Adipocyte (in vitro differentiated cells): Measurements from ENCODE around the gene LRMDA.

Experiments
- DNase-seq: peaks from one replicate; pipeline ENCODE4 v3.0.0-alpha.2; 2015; ENCODE audit warnings: low read depth
- H3K27me3 ChIP-seq: replicated peaks from 2 replicates; pipeline ENCODE4 v1.7.0; 2013; ENCODE audit warnings: mild to moderate bottlenecking, low read length, moderate library complexity; ENCODE audit not compliant: control insufficient read depth, insufficient read depth
- H3K36me3 ChIP-seq: 2 replicates; pipeline ENCODE4 v1.7.0; 2013; ENCODE audit warnings: low read length, mild to moderate bottlenecking, moderate library complexity; ENCODE audit not compliant: control insufficient read depth, insufficient read depth, severe bottlenecking
- H3K4me1 ChIP-seq: 2 replicates; pipeline ENCODE4 v1.7.0; 2013; ENCODE audit warnings: mild to moderate bottlenecking, low read length, moderate library complexity; ENCODE audit not compliant: control insufficient read depth, insufficient read depth
- H3K4me3 ChIP-seq: 2 replicates; pipeline ENCODE4 v1.7.0; 2013; ENCODE audit warnings: mild to moderate bottlenecking, low read length, moderate library complexity
- H3K9ac ChIP-seq: 2 replicates; pipeline ENCODE4 v1.7.0; 2013; ENCODE audit warnings: mild to moderate bottlenecking, low read length, moderate library complexity
- H3K9me3 ChIP-seq: 2 replicates; pipeline ENCODE4 v1.7.0; 2013; ENCODE audit warnings: mild to moderate bottlenecking, low read length, moderate library complexity; ENCODE audit not compliant: control insufficient read depth

The LRMDA gene

DNA sequence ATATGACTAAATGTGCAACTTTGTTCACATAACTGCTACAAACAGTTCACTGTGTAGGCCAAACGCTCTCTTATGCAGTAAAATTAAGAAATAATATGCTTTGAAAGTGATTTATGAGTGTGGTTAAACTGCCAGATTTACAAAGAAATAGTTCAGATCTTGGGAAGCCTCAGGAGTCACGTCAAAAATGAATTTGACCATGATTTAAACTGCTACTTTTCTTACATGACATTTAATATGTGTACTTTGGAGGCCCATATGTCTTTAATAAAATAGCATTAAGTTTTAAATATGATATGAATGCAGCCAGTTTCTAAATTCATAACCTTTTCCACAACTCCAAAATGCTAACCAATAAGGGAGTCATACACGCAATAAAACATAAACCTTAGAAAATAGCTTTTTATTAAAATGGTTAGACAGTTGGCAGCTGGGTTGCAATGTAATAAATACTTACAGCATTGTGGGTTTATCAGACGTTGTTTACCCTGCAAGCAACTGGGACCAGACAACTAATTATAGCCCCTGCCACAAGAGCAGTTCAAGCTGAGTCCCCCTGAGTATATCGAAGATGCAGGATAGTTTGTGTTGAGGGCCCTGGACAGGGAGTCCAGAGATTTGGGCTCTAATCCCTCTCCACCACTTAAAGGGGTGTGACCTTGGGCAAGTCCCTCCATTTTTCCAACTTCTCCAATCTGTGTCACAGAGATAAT lies 640.4 kb downstream of the LRMDA start:
- Histone ChIP-seq H3K9ac (peak overlapping the region; percentile 47), H3K4me1 (peaks cover 40% of the 10 kb centered on the region), H3K36me3 (no peaks in the 10 kb centered on the region), H3K27me3 (no peaks in the 10 kb centered on the region), H3K9me3 (peaks cover 19% of the 10 kb centered on the region), H3K4me3 (no peak overlapping the region)
- peak; percentile 78 for DNase-seq

DNA sequence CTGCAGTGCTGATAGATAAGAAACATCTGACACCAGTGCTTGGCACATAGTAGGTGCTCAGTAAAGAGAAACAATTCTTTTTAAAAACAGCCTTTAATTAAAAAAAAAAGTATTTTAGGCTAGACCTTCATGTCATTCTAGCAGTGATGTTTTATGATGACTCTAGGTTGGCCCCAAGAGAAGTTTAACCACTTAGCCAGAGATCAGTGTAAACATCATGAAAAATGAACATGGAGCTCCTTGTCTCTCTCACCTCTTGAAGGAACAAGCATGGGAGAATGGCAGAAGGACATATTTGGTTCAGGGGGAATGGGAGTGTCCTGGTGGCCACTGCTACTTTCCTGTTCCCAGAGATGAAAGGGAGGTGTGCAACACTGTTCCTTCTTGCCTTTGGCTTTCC lies 641.0 kb downstream of the LRMDA start:
- H3K36me3 ChIP-seq: no peaks in the 10 kb centered on the region
- no peaks in the 10 kb centered on the region for H3K27me3 ChIP-seq
- H3K4me3 ChIP-seq: no peak overlapping the region
- peaks cover 40% of the 10 kb centered on the region for H3K4me1 ChIP-seq
- peak overlapping the region; percentile 34 for H3K9ac ChIP-seq
- peaks cover 16% of the 10 kb centered on the region for H3K9me3 ChIP-seq
- no peak for DNase-seq

DNA sequence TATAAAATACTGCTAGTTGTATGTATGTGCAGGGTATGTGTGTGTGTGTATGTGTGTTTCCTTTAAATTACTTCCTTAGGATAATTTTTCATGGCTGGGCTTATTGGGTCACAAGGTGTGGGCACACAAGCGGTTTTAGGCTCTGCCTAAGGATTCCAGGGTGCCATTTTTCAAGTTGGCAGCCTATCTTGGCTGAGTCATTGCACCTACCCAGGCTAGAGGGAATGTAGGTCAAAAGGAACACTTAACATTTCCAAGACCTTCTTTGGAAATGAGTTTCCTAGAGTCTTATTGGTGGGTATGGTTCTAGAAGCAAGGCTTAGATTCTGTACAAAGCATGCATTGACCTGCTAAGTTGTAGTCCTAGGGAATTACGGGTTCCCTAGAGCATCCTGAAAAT lies 642.1 kb downstream of the LRMDA start:
- peaks cover 4% of the 10 kb centered on the region for H3K9me3 ChIP-seq
- no peak overlapping the region for H3K4me3 ChIP-seq
- H3K9ac ChIP-seq: no peak overlapping the region
- H3K4me1 ChIP-seq: peaks cover 40% of the 10 kb centered on the region
- H3K27me3 ChIP-seq: no peaks in the 10 kb centered on the region
- no peaks in the 10 kb centered on the region for H3K36me3 ChIP-seq
- DNase-seq: no peak

DNA sequence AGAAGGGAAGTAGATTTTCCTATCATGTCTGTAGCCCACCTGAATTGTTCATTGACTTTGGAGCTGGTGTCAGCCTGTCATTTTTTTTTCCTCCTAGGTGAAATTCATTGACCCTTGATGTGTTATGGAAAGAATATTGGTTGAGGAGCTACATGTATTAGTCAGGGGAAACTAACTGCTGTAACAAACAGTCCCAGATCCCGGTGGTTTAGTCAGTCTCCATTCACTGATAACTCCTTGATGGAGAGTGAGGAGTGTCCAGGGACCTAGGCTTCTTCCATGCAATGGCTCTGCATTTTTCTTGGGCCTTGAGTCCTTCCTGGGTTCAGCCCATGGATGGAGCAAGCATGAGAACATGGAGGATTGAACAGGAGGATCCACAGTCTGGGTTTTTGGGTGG lies 643.2 kb downstream of the LRMDA start:
- no peaks in the 10 kb centered on the region for H3K36me3 ChIP-seq
- H3K9ac ChIP-seq: no peak overlapping the region
- H3K27me3 ChIP-seq: no peaks in the 10 kb centered on the region
- H3K4me3 ChIP-seq: no peak overlapping the region
- peaks cover 2% of the 10 kb centered on the region for H3K9me3 ChIP-seq
- no peak for DNase-seq
- H3K4me1 ChIP-seq: peaks cover 40% of the 10 kb centered on the region

DNA sequence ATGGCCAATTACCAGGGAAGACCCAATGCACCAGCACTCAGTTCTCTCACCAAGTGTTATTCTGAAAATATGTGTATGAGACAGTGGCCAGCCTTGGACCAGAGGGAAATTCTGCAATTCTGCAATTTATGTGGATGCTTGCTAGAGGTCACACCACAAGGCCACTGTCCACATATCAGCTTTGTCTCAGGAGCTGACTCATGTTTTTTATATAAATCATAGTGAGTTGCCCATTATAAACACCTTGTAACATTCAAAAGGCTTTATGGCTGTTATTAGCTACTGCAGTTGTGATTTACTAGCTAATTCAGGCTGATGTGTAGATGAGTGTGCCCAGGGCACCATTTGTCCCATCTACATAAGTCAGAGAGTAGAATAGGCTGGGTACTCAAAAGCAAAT lies 649.0 kb downstream of the LRMDA start:
- no peak overlapping the region for H3K9ac ChIP-seq
- peaks cover 9% of the 10 kb centered on the region for H3K4me1 ChIP-seq
- no peaks in the 10 kb centered on the region for H3K36me3 ChIP-seq
- H3K9me3 ChIP-seq: no peaks in the 10 kb centered on the region
- no peak overlapping the region for H3K4me3 ChIP-seq
- peak; percentile 48 for DNase-seq
- no peaks in the 10 kb centered on the region for H3K27me3 ChIP-seq

DNA sequence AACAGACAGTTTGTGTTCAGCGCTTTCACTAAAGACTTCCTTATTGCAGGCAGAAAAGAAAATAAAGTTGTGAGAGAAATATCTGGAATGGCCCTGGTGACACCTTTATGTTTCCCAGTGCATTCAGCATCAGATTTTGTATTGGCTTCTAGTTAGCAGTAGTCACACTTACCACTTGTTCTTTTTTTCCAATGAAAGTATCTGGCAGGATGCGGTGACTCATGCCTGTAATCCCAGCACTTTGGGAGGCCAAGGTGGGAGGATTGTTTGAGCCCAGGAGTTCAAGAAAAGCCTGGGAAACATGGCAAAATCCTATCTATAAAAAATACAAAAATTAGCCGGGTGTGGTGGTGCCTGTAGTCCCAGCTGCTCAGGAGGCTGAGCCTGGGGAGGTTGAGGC lies 649.6 kb downstream of the LRMDA start:
- Histone ChIP-seq H3K9me3 (no peaks in the 10 kb centered on the region), H3K4me3 (no peak overlapping the region), H3K27me3 (no peaks in the 10 kb centered on the region), H3K4me1 (peaks cover 15% of the 10 kb centered on the region), H3K9ac (no peak overlapping the region), H3K36me3 (no peaks in the 10 kb centered on the region)
- DNase-seq: no peak

DNA sequence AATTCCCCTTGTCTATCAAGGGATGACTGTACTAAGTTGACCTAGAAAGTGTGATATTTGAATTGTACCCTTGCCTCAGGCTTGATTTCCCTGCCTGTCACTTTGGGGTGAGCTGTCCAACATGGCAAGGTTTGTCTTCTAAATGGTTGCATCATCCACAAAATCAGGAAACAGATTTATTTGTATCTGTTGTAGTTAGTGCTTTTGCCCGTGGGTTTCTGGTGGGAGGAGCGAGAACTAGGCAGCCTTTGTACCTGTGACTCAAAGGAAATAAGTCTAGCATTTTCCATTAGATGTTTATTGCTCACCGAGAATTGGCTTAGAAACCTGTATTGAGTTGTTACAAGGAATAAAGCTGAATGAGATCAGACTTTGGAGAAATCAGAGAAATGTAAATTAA lies 650.8 kb downstream of the LRMDA start:
- Histone ChIP-seq H3K36me3 (no peaks in the 10 kb centered on the region), H3K9me3 (no peaks in the 10 kb centered on the region), H3K4me3 (no peak overlapping the region), H3K27me3 (no peaks in the 10 kb centered on the region), H3K9ac (no peak overlapping the region), H3K4me1 (peaks cover 26% of the 10 kb centered on the region)
- no peak for DNase-seq

DNA sequence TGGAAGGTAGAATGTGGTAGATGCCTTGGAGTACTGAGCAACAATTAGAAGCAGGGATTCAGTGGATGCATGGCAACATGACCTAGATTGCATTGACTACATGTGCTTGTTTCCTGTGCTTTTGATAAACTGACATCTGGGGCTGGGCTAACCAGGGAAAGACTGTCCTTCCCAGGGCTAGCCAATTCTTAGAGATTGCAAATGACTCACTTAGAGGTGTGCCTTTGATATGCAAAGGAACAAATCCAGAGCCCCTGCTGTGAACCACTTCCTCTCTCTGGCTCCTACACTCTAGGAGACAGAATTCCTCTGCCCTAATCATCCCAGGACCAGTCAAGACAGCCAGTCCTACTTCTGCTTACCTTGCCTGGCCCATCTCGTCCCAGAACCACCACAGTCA lies 651.5 kb downstream of the LRMDA start:
- Histone ChIP-seq H3K4me3 (no peak overlapping the region), H3K4me1 (peaks cover 30% of the 10 kb centered on the region), H3K36me3 (no peaks in the 10 kb centered on the region), H3K9ac (no peak overlapping the region), H3K9me3 (no peaks in the 10 kb centered on the region), H3K27me3 (no peaks in the 10 kb centered on the region)
- no peak for DNase-seq

DNA sequence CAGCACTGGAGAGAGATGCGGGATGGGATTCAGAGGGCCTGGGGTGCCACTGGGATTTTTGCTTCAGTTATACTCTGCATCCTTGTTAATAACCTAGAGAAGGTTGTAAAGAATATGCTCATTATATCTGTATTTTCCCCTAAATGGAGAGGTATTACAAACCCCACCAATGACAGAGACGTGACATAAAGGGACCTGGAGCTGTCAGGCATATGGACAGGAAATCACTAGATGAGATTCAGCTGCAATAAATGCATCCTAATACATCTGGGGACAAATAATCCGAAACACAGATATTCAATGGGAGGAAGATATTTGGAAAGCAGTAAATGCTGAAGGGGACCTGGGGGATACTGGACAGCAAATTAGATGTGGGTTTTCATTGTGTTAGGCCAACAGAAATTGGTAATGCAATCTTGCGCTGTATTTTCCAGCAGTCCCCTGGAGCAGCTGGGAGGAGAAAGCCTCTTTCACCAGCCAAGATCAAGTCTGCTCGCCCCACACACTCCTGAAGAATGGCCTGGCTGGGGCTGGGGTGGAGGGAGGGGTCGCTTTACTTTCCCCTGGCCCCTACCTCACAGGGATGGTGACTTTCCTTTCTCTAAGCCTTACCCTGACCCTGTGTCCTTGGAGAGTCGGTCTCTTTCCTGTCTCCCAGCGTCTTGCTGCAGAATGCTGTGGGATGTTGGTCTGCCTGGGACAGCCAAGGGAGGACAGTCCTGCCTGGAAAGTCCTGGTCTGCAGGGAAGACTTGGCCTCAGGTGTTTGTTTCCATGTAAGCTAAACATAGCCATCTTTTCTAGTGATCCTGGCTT lies 653.8 kb downstream of the LRMDA start:
- Histone ChIP-seq H3K27me3 (no peaks in the 10 kb centered on the region), H3K36me3 (no peaks in the 10 kb centered on the region), H3K4me1 (peaks cover 28% of the 10 kb centered on the region), H3K9ac (no peak overlapping the region), H3K9me3 (no peaks in the 10 kb centered on the region), H3K4me3 (no peak overlapping the region)
- no peak for DNase-seq

DNA sequence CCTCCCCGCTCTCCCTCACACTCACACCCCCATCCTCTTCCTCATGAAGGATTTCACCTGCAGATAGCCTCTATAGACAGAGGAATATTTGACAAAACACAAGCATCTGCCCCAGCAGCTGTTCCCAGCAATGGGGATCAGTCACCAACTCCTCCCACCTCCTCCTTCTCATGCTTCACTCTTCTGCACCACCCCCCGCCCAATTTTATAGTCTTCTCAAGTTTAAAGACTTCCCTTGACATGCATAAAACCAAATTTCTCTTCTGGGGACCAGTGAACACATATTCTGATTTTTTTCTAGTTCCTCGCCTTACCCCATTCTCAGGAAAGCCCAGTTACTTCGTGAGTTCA lies 654.4 kb downstream of the LRMDA start:
- peaks cover 23% of the 10 kb centered on the region for H3K4me1 ChIP-seq
- H3K9ac ChIP-seq: peak overlapping the region; percentile 8
- H3K27me3 ChIP-seq: no peaks in the 10 kb centered on the region
- no peaks in the 10 kb centered on the region for H3K36me3 ChIP-seq
- no peaks in the 10 kb centered on the region for H3K9me3 ChIP-seq
- DNase-seq: no peak
- no peak overlapping the region for H3K4me3 ChIP-seq

DNA sequence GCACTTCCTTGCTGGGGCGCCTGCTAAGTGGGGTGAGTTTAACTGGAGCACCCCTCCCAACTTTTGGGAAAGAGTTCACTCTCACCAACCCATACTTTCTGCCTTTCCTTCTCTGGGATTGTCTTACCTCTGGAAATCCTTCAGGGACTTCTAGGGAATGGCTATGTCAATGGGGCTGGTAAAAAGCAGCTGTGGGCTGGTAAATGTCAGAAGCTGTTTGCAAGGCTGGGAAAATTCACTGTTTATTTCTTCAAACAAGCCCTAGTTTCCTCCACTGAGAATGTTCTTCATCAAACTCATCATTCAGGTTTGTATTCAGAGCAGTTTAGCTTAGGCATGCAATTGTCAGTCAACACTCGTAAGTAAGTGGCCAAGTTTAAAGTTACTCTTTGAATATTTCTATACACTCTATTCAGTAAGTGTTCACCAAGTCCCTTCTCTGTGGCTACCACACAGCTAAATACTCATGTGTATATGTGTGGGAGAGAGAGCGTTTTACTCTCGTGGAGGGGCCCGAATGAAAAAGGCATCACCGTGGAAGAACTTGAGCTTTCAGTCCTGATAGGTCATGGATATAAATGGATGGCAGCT lies 654.8 kb downstream of the LRMDA start:
- Histone ChIP-seq H3K9me3 (no peaks in the 10 kb centered on the region), H3K27me3 (no peaks in the 10 kb centered on the region), H3K36me3 (no peaks in the 10 kb centered on the region), H3K4me1 (peaks cover 22% of the 10 kb centered on the region), H3K4me3 (no peak overlapping the region), H3K9ac (peak overlapping the region; percentile 8)
- DNase-seq: no peak
